Endothelial cell (in vitro differentiated cells): ENCODE results near the gene ZNF438. TPM values are rescaled to one million over a fixed set of nuclear protein-coding genes. Genes with fewer than 3 reads are reported as not detected.

Experiments
- DNase-seq: peaks from one replicate; pipeline ENCODE4 v3.0.0; 2021; ENCODE audit warnings: low spot score
- H3K27ac Mint-ChIP-seq: one replicate; pipeline ENCODE4 v1.8.0; 2021; ENCODE audit warnings: mixed read lengths, inconsistent platforms; ENCODE audit not compliant: unreplicated experiment
- H3K27me3 Mint-ChIP-seq: one replicate; pipeline ENCODE4 v1.8.0; 2021; ENCODE audit warnings: mild to moderate bottlenecking, moderate library complexity, mixed read lengths, inconsistent platforms; ENCODE audit not compliant: unreplicated experiment
- H3K36me3 Mint-ChIP-seq: one replicate; pipeline ENCODE4 v1.8.0; 2021; ENCODE audit warnings: mild to moderate bottlenecking, low read depth, mixed read lengths, inconsistent platforms; ENCODE audit not compliant: unreplicated experiment
- H3K4me1 Mint-ChIP-seq: one replicate; pipeline ENCODE4 v1.8.0; 2021; ENCODE audit warnings: mild to moderate bottlenecking, mixed read lengths, inconsistent platforms; ENCODE audit not compliant: unreplicated experiment
- H3K4me3 Mint-ChIP-seq: one replicate; pipeline ENCODE4 v1.8.0; 2021; ENCODE audit warnings: mild to moderate bottlenecking, mixed read lengths, inconsistent platforms; ENCODE audit not compliant: unreplicated experiment
- H3K9me3 Mint-ChIP-seq: one replicate; pipeline ENCODE4 v1.8.0; 2021; ENCODE audit warnings: mixed read lengths, inconsistent platforms; ENCODE audit not compliant: unreplicated experiment
- total RNA-seq: library from RNA; stranded (reverse); fragmentation: NEBNext Ultra II Directional; extraction: Animal tissue kit (Norgen Biotek cat#: 25700); gene quantifications from one replicate; pipeline ENCODE4 v1.2.1, GENCODE V29; 2021; ENCODE audit not compliant: unreplicated experiment
- TF ChIP-seq, protein P1 (sequence below): fragments of 200-600 bp; sonication (generic); IDR thresholded peaks from one replicate; pipeline ENCODE4 v1.5.0; 2021; ENCODE audit warnings: antibody characterized with exemption; ENCODE audit not compliant: unreplicated experiment

ZNF438 gene
- total RNA-seq, 1 donor from 2014 or later: 4.3 TPM

DNA sequence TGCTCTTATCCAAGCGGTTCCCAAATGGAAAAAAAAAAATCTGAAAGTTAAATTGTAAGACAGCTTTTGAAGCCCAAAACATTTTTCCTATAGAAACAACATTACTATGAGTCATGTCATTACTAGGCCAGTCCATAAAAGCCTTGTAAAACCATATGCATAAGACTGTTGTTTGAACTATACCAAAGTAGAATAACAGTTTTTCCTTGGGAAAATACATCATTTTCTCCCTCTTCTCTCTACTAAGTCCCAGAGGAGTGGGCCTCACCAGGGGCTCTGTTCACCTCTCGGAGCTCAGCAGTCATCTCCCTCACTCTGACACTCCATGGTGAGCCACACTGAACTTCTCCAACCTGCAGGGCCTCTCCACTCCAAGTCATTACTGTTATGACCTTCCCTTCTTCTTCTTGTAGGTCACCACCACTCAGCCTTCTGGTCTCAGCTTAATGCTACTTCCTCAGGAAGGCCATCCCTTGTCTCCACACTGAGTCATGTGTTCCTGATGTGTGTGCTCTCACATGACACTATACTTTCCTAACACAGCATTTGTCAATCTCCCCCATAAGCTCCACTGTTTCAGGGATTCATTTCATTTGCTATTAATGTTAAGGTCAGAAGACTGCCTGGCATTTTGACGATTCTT is 32.5 kb downstream of the ZNF438 start:
- peaks cover 9% of the 10 kb centered on the region for H3K4me1 Mint-ChIP-seq
- H3K4me3 Mint-ChIP-seq: no peak overlapping the region
- H3K9me3 Mint-ChIP-seq: no peaks in the 10 kb centered on the region
- no peak for DNase-seq
- peaks cover 3% of the 10 kb centered on the region for H3K36me3 Mint-ChIP-seq
- no peaks in the 10 kb centered on the region for H3K27me3 Mint-ChIP-seq
- no peak overlapping the region for H3K27ac Mint-ChIP-seq
- TF ChIP-seq, protein P1, sequence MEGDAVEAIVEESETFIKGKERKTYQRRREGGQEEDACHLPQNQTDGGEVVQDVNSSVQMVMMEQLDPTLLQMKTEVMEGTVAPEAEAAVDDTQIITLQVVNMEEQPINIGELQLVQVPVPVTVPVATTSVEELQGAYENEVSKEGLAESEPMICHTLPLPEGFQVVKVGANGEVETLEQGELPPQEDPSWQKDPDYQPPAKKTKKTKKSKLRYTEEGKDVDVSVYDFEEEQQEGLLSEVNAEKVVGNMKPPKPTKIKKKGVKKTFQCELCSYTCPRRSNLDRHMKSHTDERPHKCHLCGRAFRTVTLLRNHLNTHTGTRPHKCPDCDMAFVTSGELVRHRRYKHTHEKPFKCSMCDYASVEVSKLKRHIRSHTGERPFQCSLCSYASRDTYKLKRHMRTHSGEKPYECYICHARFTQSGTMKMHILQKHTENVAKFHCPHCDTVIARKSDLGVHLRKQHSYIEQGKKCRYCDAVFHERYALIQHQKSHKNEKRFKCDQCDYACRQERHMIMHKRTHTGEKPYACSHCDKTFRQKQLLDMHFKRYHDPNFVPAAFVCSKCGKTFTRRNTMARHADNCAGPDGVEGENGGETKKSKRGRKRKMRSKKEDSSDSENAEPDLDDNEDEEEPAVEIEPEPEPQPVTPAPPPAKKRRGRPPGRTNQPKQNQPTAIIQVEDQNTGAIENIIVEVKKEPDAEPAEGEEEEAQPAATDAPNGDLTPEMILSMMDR: no peak

DNA sequence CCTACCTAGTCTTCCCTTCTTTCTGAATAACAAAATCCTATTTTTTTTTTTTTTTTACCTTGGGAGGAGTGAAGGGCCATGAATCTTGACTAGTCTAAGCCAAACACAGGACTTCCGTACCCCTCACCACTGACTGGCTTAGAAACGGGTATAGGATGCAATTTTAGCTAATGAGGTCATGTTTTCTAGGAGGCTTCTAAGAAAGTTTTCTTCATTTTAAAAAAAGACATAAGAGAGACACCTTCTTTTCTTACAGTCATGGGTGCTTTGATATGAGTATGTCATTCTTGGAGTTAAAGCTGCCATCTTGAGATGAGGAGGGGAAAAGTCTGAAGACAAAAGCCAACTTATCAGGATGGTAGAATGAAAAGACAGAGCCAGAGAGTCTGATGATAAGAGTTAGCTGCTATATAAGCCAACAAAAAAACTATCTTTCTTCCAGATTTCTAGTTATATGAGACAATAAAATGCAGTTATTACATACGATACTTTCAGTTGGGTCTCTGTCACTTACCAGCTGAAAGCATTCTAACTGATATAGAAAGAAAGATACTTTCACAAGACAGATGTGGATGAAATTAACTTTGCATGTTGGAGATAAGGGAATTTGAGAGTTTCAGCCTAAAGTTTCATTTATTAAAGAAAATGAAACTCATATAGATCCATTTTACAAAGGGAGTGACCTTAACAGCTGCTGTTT is 34.0 kb downstream of the ZNF438 start:
- peaks cover 7% of the 10 kb centered on the region for H3K4me1 Mint-ChIP-seq
- peaks cover 4% of the 10 kb centered on the region for H3K9me3 Mint-ChIP-seq
- TF ChIP-seq, protein P1: no peak
- peaks cover 12% of the 10 kb centered on the region for H3K36me3 Mint-ChIP-seq
- no peaks in the 10 kb centered on the region for H3K27me3 Mint-ChIP-seq
- DNase-seq: no peak
- H3K27ac Mint-ChIP-seq: no peak overlapping the region
- H3K4me3 Mint-ChIP-seq: no peak overlapping the region

DNA sequence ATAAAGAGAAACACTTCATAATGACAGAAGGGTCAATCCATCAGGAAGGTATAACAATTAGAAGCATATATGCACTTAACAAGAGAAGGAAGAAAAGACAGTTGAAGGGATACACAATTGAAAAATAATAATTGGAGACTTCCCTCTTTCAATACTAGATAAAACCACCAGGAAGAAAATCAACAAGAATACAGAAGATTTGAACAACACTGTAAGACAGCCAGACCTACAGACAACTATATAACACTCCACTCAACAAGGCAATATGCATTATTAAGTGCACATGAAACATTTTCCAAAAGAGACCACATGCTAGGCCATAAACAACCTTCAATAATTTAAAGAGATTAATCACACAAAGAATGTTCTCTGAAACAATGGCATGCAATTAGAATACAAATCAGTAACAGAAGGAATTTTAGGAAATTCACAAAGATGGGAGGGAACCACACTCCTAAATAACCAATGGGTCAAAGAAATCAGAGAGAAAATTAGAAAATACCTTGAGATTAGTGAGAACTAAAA is 35.1 kb downstream of the ZNF438 start:
- TF ChIP-seq, protein P1: no peak
- no peak for DNase-seq
- Mint-ChIP-seq H3K9me3 (peaks cover 4% of the 10 kb centered on the region), H3K27ac (no peak overlapping the region), H3K4me1 (peaks cover 7% of the 10 kb centered on the region), H3K4me3 (no peak overlapping the region), H3K36me3 (peaks cover 14% of the 10 kb centered on the region), H3K27me3 (no peaks in the 10 kb centered on the region)

DNA sequence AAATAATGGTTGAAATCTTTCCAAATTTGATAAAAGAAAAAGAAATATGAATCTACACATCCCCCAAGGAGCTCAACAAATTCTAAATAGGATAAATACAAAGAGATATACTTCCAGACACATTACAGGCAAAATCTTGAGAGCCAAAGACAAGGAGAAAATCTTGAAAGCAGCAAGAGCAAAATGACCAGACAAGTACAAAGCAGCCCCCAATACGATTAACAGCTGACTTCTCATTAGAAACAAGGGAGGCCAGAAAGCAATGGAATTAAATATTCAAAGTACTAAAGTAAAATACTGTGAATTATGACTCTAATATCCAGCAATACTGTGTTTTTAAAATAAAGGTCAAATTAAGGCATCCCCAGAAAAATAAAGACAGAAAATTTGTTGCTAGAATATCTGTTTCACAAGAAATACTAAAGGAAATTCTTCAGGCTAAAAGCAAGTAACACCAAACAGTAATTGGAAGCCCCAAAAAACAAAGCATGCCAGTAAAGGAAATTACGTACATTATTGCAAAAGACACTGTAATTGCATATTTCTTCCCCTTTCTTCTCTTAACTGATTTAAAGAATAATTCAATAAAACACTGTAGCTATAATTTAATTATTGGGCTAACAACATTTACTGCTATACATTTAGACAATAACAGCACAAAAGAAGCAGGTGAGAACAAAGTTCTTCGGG is 36.4 kb downstream of the ZNF438 start:
- H3K36me3 Mint-ChIP-seq: peaks cover 14% of the 10 kb centered on the region
- no peak for DNase-seq
- peaks cover 4% of the 10 kb centered on the region for H3K9me3 Mint-ChIP-seq

More for the DNA sequence above, 36.4 kb downstream of the ZNF438 start:
- Mint-ChIP-seq H3K27me3 (no peaks in the 10 kb centered on the region), H3K27ac (no peak overlapping the region), H3K4me3 (no peak overlapping the region), H3K4me1 (peaks cover 4% of the 10 kb centered on the region)
- TF ChIP-seq, protein P1: no peak
